NCI-H187 (cell line): ENCODE results near the gene CD82.

Experiments
- DNase-seq, 2 experiments: peaks; one replicate each; lab custom pipeline; 2025; lab: John Stamatoyannopoulos, UW

The CD82 gene, protein sequence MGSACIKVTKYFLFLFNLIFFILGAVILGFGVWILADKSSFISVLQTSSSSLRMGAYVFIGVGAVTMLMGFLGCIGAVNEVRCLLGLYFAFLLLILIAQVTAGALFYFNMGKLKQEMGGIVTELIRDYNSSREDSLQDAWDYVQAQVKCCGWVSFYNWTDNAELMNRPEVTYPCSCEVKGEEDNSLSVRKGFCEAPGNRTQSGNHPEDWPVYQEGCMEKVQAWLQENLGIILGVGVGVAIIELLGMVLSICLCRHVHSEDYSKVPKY

DNA sequence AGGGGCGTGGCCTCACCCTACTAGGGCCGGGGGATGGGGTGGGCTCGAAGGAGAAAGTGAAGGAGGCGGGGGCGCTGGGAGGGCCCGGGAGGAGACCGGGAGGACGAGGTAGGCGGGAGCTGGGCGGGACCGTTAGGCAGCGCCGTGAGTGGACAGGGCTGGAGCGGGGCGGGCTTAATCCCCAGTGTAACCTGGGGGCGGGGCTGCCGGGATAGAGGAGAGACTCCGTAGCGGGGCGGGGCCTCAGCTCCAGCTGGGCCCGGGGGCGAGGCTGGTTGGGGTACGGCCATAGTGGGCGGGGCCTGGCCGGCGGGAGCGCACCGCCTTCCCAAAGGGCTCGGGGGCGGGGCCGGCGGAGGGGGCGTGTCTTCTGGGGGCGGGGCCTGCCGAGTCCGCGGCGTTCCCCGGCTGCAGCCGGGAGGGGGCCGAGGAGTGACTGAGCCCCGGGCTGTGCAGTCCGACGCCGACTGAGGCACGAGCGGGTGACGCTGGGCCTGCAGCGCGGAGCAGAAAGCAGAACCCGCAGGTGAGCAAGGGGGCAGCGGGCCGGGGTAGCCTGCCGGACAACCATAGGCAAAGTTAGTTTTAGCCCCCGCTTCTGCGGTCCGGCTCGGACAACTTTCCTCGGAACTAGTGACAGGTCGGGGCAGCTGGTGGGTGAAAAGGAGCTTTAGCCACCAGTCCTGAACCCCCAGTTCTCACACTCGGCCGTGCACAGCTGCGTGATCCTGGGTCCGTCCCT lies at the start of gene CD82:
CD82 (plus strand) TSS at position 453 of the 742 bp plus-strand sequence. CDS start 29,000 bp downstream, outside the sequence.
- peak; percentile 83 to 93 for DNase-seq

- DNase-seq = no peak
Measured at GRCh38 chr11:44516688-44517507, 48.6 kb upstream of the CD82 start.

GRCh38 chr11:44517541-44517940 lies 47.9 kb upstream of the CD82 start:
- DNase-seq = no peak

GRCh38 chr11:44518968-44519550 lies 46.4 kb upstream of the CD82 start:
- DNase-seq = no peak

GRCh38 chr11:44519989-44520737 lies 45.3 kb upstream of the CD82 start:
- no peak for DNase-seq

- DNase-seq = no peak
Measured at GRCh38 chr11:44521148-44521547, 44.3 kb upstream of the CD82 start.

- no peak for DNase-seq
Measured at GRCh38 chr11:44522294-44522693, 43.2 kb upstream of the CD82 start.

- DNase-seq = no peak
Measured at GRCh38 chr11:44524346-44524745, 41.1 kb upstream of the CD82 start.

GRCh38 chr11:44524751-44525201 lies 40.7 kb upstream of the CD82 start:
- DNase-seq = no peak

- no peak for DNase-seq
Measured at GRCh38 chr11:44525473-44526252, 39.8 kb upstream of the CD82 start.

GRCh38 chr11:44526438-44526837 lies 39.0 kb upstream of the CD82 start:
- no peak for DNase-seq

DNA sequence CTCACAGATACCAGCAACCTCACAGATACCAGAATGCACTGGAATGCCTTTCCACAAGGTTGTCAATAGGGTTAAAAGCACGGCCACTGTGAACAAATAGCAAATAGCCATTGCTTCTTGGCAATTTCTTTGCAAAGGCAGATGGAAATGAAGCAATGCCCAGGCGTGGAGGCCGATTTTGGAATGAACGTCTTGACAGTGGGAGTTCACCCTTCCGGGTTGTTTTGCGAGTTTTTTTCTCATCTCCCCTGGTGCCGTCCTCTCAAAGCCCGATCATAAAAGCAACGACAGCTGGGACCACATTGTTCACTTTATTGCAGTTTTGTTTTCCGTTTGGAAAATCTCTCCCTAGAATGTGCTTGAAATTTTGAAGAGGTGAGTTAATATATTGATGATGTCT lies 38.0 kb upstream of the CD82 start:
- DNase-seq = no peak

DNA sequence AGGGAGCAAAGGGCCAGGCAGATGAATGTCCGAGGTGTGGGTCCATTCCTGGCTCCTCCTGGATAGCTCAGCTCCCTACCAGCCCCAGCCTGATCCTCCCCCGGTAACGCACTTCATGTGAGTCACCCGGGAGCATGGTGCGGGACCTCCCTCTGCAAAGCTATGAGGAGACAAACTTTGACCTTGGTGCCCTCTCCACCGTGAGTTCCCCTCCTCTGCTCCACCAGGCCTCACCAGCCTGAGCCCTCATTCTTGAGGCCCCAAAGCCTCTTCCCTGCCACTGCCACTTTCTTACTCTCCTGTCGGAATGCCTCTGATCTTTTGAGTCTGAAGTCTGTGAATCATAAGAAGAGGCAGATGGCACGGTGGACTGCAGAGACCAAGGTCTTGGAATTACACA lies 37.4 kb upstream of the CD82 start:
- DNase-seq = no peak

GRCh38 chr11:44528581-44528980 lies 36.9 kb upstream of the CD82 start:
- no peak for DNase-seq

GRCh38 chr11:44529895-44530412 lies 35.5 kb upstream of the CD82 start:
- DNase-seq = no peak

DNA sequence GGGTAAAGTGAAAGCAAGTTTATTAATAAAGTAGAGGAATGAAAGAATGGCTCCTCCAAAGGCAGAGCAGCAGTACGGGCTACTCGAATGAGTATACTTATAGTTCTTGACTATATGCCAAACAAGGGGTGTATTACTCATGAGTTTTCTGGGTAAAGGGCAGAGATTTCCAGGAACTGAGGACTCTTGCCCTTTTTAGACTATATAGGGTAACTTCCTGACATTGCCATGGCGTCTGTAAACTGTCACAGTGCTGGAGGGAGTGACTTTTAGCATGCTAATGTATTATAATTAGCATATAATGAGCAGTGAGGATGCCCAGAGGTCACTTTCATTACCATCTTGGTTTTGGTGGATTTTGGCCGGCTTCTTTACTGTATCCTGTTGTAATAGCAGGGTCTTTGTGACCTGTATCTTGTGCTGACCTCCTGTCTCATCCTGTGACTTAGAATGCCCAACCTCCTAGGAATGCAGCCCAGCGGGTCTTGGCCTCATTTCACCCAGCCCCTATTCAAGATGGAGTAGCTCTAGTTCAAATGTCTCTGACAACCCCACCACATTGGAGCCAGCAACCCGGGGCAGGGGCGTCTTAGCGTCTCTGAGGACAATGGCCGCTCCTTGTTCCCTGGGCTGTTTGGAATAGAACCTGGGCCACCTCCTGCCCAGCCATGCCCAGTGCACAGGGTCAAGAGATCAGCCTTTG lies 34.9 kb upstream of the CD82 start:
- no peak for DNase-seq

DNA sequence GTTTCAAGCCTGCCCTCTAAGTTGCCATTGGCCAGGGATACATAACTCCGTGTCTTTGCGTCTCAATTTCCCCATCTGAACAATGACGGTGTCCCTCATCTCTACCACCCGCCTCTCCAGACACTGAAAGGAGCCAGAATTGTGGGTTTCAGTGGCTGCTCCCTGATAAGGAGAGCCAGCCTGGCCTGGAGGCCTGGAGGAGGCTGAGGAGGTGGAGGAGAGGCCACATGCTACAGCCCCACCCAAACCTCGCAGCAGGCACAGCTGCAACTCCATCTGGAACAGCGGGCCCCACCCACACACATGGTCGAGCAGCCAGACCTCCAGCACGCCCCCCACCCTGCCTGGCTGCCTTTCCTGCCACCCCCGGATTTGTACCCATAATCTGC lies 34.4 kb upstream of the CD82 start:
- no peak for DNase-seq

- no peak for DNase-seq
Measured at GRCh38 chr11:44531636-44532035, 33.8 kb upstream of the CD82 start.

- no peak for DNase-seq
Measured at GRCh38 chr11:44532809-44533208, 32.7 kb upstream of the CD82 start.
